Sigmoid colon (tissue), 7 donors: ENCODE data around the gene CALML3. TPM values are rescaled to one million over a fixed set of nuclear protein-coding genes. Genes with fewer than 3 reads are reported as not detected.

Source experiments
- DNase-seq: peaks from one replicate; pipeline ENCODE4 v3.0.0-alpha.2; 2019
- H3K27ac ChIP-seq, 4 donors: fragments of 200-600 bp; sonication (generic); one replicate each; pipeline ENCODE4 v1.5.1; 2016 to 2019; ENCODE audit warnings: mild to moderate bottlenecking in 1 of 4
- H3K27me3 ChIP-seq, 3 donors: fragments of 200-600 bp; sonication (generic); one replicate each; pipeline ENCODE4 v1.5.1; 2019; ENCODE audit warnings: mild to moderate bottlenecking in 1 of 3
- H3K36me3 ChIP-seq, 4 donors: fragments of 200-600 bp; sonication (generic); one replicate each; pipeline ENCODE4 v1.5.1; 2016 to 2019
- H3K4me1 ChIP-seq, 4 donors: fragments of 200-600 bp; sonication (generic); one replicate each; pipeline ENCODE4 v1.5.1; 2017 to 2019
- H3K4me3 ChIP-seq, 4 donors: fragments of 200-600 bp; sonication (generic); one replicate each; pipeline ENCODE4 v1.5.1; 2017 to 2019; ENCODE audit warnings: mild to moderate bottlenecking in 2 of 4, moderate library complexity in 1 of 4
- H3K9me3 ChIP-seq, 4 donors: fragments of 200-600 bp in 3 of 4; sonication (generic) in 3 of 4; one replicate each; pipeline versions ENCODE4 v1.5.1 to v1.6.1; 2013 to 2019
- EP300 ChIP-seq, 4 donors: sonication (generic); formaldehyde crosslinking; IDR thresholded peaks; one replicate each; pipeline ENCODE4 v1.6.1; 2017; ENCODE audit warnings: antibody characterized with exemption in 4 of 4
- POLR2A ChIP-seq, 2 donors: fragments of 450-650 bp; IDR thresholded peaks; one replicate each; pipeline ENCODE4 v1.6.1; 2016; ENCODE audit warnings: antibody characterized with exemption in 2 of 2, mild to moderate bottlenecking in 2 of 2, moderate library complexity in 2 of 2
- POLR2AphosphoS5 ChIP-seq, 4 donors: sonication (generic); formaldehyde crosslinking; IDR thresholded peaks; one replicate each; pipeline ENCODE4 v1.6.1; 2017; ENCODE audit warnings: antibody characterized with exemption in 4 of 4
- WGBS, 2 donors: extraction: QIAGEN DNeasy Blood & Tissue Kit; methylation state at CpG; one replicate each; pipeline ENCODE4 v1.1.7; 2013; 5-methylcytosine and 5-hydroxymethylcytosine counted together
- intact Hi-C: fragments of 100-400 bp; cut with DNase I; formaldehyde crosslinking; loops from one replicate; pipeline ENCODE4 v1.15.1; 2023
- polyA plus RNA-seq, 3 donors: library from polyadenylated mRNA; stranded (reverse); fragments of 200-250 nt; gene quantifications; one replicate each; pipeline ENCODE4 v1.2.3, GENCODE V29; 2013
- total RNA-seq, 4 donors: library from RNA; depleted of rRNA; stranded (reverse); fragments of >200 nt; gene quantifications; one replicate each; pipeline ENCODE4 v1.1.0, GENCODE V29; 2016
- TF ChIP-seq, protein P1 (sequence below), 4 experiments: fragments of 450-650 bp in 3 of 4; fragments of 200-600 bp in 1 of 4; IDR thresholded peaks; one replicate each; pipeline ENCODE4 v1.5.1; 2016 to 2019; ENCODE audit warnings: antibody characterized with exemption in 4 of 4, mild to moderate bottlenecking in 3 of 4, moderate library complexity in 2 of 4
- donor health status: healthy with polysubstance abuse.
- donor health status: Bipolar disorder and iron deficiency.
- donor health status: healthy.

Gene CALML3
- total and polyA plus RNA-seq, 7 donors: 0.15 TPM; not detected in 6

DNA sequence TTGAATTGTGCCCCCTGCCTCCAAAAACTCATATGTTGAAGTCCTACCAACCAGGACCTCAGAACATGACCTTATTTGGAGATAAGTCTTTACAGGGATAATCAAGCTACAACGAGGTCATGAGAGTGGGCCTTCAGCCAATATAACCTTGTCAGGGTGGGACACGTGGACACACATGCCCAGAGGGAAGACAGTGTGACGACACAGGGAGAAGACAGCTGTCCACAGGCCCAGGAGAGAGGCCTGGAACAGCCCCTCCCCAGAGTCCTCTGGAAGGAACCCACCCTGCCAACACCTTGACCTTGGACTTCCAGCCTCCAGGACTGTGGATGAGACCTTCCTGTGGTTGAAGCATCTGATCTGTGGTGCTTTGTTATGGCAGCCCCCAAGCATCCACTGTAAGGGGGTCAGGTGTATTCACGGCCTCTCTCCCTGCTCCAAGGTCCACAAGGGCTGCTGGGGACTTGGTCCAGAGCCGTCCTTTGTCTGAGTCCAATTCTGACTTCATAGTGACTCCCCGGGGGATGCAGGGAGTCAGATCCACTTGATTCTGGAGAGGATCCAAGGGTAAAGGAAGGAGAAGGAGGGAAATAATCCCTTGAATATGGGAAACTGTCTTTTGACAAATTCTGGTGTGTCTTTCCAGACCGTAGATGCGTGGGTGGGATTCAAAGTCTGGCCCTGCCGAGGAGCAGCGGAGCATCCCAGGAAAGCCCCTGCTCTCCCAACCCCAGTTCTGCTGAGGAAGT, 7.0 kb downstream of the CALML3 start:
- H3K4me1 ChIP-seq: peaks cover 0 to 63% (median 42%) of the 10 kb centered on the region in 4 donors
- peak overlapping the region; percentile 75 to 82 (median 79) for H3K27ac ChIP-seq
- H3K4me3 ChIP-seq: no peak overlapping the region
- TF ChIP-seq, protein P1, sequence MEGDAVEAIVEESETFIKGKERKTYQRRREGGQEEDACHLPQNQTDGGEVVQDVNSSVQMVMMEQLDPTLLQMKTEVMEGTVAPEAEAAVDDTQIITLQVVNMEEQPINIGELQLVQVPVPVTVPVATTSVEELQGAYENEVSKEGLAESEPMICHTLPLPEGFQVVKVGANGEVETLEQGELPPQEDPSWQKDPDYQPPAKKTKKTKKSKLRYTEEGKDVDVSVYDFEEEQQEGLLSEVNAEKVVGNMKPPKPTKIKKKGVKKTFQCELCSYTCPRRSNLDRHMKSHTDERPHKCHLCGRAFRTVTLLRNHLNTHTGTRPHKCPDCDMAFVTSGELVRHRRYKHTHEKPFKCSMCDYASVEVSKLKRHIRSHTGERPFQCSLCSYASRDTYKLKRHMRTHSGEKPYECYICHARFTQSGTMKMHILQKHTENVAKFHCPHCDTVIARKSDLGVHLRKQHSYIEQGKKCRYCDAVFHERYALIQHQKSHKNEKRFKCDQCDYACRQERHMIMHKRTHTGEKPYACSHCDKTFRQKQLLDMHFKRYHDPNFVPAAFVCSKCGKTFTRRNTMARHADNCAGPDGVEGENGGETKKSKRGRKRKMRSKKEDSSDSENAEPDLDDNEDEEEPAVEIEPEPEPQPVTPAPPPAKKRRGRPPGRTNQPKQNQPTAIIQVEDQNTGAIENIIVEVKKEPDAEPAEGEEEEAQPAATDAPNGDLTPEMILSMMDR (IDR thresholded peaks at IDR 0.05): no peak
- TF ChIP-seq POLR2AphosphoS5 (IDR thresholded peaks at IDR 0.05) (no peak), POLR2A (IDR thresholded peaks at IDR 0.05) (no peak), EP300 (IDR thresholded peaks at IDR 0.05) (no peak)
- H3K36me3 ChIP-seq: no peaks in the 10 kb centered on the region
- no peaks in the 10 kb centered on the region for H3K9me3 ChIP-seq
- intact Hi-C loops: loop anchor here (5.0 kb wide), 2 partner anchors 41 to 64 kb away; no protein-coding TSS in a partner anchor
- peak; percentile 53 for DNase-seq
- WGBS, 2 donors: 81 to 86% methylated on average over 10 of the region's 10 CpGs
- H3K27me3 ChIP-seq: no peaks in the 10 kb centered on the region

DNA sequence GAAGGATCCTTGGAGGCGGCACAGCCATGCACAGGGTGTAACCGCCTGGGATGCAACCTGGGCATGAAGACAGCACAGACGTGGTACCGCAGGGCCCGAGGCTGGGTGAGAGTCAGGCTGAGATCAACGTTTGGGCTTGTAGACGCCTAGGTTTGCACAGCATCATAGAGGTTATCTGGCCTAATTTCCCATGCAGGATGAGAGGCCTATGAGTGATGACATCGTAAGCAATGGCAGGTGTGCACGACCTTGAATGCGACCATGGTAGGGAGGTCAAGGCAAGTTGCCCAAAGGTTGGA, 7.5 kb downstream of the CALML3 start:
- no peaks in the 10 kb centered on the region for H3K27me3 ChIP-seq
- no peaks in the 10 kb centered on the region for H3K36me3 ChIP-seq
- peaks cover 0 to 63% (median 42%) of the 10 kb centered on the region in 4 donors for H3K4me1 ChIP-seq
- no peaks in the 10 kb centered on the region for H3K9me3 ChIP-seq
- WGBS, 2 donors: 94 to 95% methylated on average over 10 of the region's 10 CpGs
- H3K4me3 ChIP-seq: no peak overlapping the region
- peak; percentile 50 for DNase-seq
- peak overlapping the region in 2 of 4 donors; percentile 1 to 81 for H3K27ac ChIP-seq
- intact Hi-C loops: loop anchor here (5.0 kb wide), 2 partner anchors 40 to 65 kb away; no protein-coding TSS in a partner anchor
- TF ChIP-seq EP300 (IDR thresholded peaks at IDR 0.05): no peak
- no peak for TF ChIP-seq POLR2AphosphoS5 (IDR thresholded peaks at IDR 0.05)
- TF ChIP-seq, protein P1 (IDR thresholded peaks at IDR 0.05): no peak
- no peak for TF ChIP-seq POLR2A (IDR thresholded peaks at IDR 0.05)

DNA sequence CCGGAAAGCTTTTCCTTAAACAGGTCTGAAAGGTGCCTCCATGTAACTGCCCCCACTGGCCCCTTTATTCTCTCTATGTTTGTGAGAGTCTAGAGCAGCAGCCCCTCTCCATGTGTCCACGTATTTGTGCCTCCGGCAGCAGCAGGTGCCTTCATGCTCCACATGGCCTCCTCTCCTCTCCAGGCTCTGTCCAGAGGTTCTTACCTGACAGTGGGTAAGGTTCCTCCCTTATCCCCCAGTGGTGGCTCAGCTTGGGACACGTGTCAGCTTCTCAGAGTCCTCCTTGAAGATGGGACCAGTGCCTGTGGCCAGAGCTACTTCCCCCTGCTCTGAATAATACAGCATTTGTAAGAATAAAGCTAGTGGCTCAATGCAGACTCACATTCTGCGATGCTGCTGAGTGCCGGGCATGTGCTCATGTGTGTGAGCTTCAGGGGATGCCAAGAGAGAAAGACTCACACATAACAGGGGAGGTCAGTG, 7.9 kb downstream of the CALML3 start:
- H3K27me3 ChIP-seq: no peaks in the 10 kb centered on the region
- H3K27ac ChIP-seq: peak overlapping the region in 2 of 4 donors; percentile 1 to 51
- no peaks in the 10 kb centered on the region for H3K36me3 ChIP-seq
- intact Hi-C loops: loop anchor here (5.0 kb wide), 2 partner anchors 40 to 65 kb away; no protein-coding TSS in a partner anchor
- TF ChIP-seq POLR2A (IDR thresholded peaks at IDR 0.05) (no peak), POLR2AphosphoS5 (IDR thresholded peaks at IDR 0.05) (no peak), EP300 (IDR thresholded peaks at IDR 0.05) (no peak)
- TF ChIP-seq, protein P1 (IDR thresholded peaks at IDR 0.05): no peak
- WGBS, 2 donors: 92 to 95% methylated on average over 6 of the region's 6 CpGs
- DNase-seq: no peak
- H3K4me3 ChIP-seq: no peak overlapping the region
- H3K4me1 ChIP-seq: peaks cover 0 to 63% (median 42%) of the 10 kb centered on the region in 4 donors
- H3K9me3 ChIP-seq: no peaks in the 10 kb centered on the region

DNA sequence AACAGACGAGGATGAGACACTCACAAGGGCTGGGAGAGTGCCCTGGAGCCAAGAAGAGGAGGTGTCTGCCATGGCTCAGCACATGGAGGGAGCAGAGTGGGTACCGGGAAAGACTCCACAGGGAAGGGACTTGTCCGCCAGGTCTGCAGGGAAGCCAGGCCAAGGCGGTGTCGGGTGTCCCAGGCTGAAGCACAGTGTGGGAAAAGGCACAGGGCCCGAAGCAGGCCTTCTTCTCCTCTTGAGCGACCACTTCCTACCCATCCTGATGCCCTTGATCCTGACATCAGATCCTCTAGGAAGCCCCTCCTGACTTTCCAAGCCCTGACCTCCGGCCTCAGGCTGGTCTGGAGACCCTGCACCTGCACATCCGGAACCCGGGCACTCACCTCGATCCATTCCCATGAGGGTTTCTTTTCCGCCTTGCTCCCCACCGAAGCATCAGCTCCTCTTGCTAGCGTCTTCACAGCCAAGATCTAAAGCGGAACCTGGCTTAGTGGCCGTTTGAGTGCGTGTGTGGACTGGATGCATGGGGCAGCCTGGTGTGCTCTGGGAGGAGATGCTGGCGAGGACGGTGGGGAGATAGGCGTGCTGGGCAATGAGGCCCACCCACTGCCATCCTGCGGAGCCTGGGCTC, 8.5 kb downstream of the CALML3 start:
- TF ChIP-seq POLR2AphosphoS5 (IDR thresholded peaks at IDR 0.05) (peak in 1 of 4 donors; percentile 8), POLR2A (IDR thresholded peaks at IDR 0.05) (no peak), EP300 (IDR thresholded peaks at IDR 0.05) (no peak)
- TF ChIP-seq, protein P1 (IDR thresholded peaks at IDR 0.05): no peak
- Histone ChIP-seq H3K9me3 (no peaks in the 10 kb centered on the region), H3K36me3 (no peaks in the 10 kb centered on the region), H3K4me1 (peaks cover 0 to 65% (median 42%) of the 10 kb centered on the region in 4 donors), H3K27me3 (no peaks in the 10 kb centered on the region), H3K27ac (peak overlapping the region in 2 of 4 donors; percentile 1 to 51), H3K4me3 (no peak overlapping the region)
- peak; percentile 70 for DNase-seq
- intact Hi-C loops: loop anchor here (5.0 kb wide), 2 partner anchors 39 to 66 kb away; no protein-coding TSS in a partner anchor
- WGBS, 2 donors: 92 to 95% methylated on average over 21 of the region's 21 CpGs
